Liver (tissue), 9 donors: Measurements from ENCODE around the gene SNRPA1. TPM values are rescaled to one million over a fixed set of nuclear protein-coding genes. Genes with fewer than 3 reads are reported as not detected.

ENCODE experiments used
- DNase-seq: peaks from one replicate; pipeline ENCODE4 v3.0.0-alpha.2; 2017; ENCODE audit warnings: low spot score
- H3K27ac ChIP-seq, 2 donors: one replicate each; pipeline ENCODE4 v1.7.0; 2013; ENCODE audit warnings: inconsistent platforms in 2 of 2, low read length in 2 of 2, control low read depth in 1 of 2, low read depth in 1 of 2, mild to moderate bottlenecking in 1 of 2
- H3K27me3 ChIP-seq, 4 donors: one replicate each; pipeline versions ENCODE4 v1.6.1 to v1.7.0; 2013; ENCODE audit warnings: low read length in 3 of 4, inconsistent platforms in 1 of 4, mild to moderate bottlenecking in 1 of 4, moderate library complexity in 1 of 4; ENCODE audit not compliant: control insufficient read depth in 4 of 4, insufficient read depth in 4 of 4
- H3K36me3 ChIP-seq, 4 donors: one replicate each; pipeline versions ENCODE4 v1.6.1 to v1.7.0; 2013; ENCODE audit warnings: low read length in 3 of 4, mild to moderate bottlenecking in 3 of 4, low read depth in 1 of 4, moderate library complexity in 1 of 4; ENCODE audit not compliant: control insufficient read depth in 4 of 4, insufficient read depth in 3 of 4
- H3K4me1 ChIP-seq, 4 donors: one replicate each; pipeline versions ENCODE4 v1.6.1 to v1.7.0; 2013; ENCODE audit warnings: low read length in 3 of 4, mild to moderate bottlenecking in 3 of 4, moderate library complexity in 1 of 4; ENCODE audit not compliant: control insufficient read depth in 4 of 4, insufficient read depth in 4 of 4
- H3K4me3 ChIP-seq, 3 donors: one replicate each; pipeline versions ENCODE4 v1.6.1 to v1.7.0; 2013; ENCODE audit warnings: low read length in 3 of 3, control low read depth in 1 of 3, low read depth in 1 of 3, mild to moderate bottlenecking in 1 of 3
- H3K9ac ChIP-seq, 2 donors: one replicate each; pipeline ENCODE4 v1.7.0; 2013; ENCODE audit warnings: low read length in 2 of 2, mild to moderate bottlenecking in 2 of 2, moderate library complexity in 2 of 2, control low read depth in 1 of 2, low read depth in 1 of 2
- H3K9me3 ChIP-seq, 4 donors: one replicate each; pipeline versions ENCODE4 v1.6.1 to v1.7.0; 2013; ENCODE audit warnings: low read length in 3 of 4; ENCODE audit not compliant: control insufficient read depth in 4 of 4
- ATF3 ChIP-seq: IDR thresholded peaks from 2 replicates; pipeline ENCODE4 v1.6.1; 2016; ENCODE audit warnings: antibody characterized with exemption
- CTCF ChIP-seq: fragments of 150-350 bp; IDR thresholded peaks from 2 replicates; pipeline ENCODE4 v1.5.1; 2017; ENCODE audit warnings: improper control_type of control experiment, low read depth, low read length; ENCODE audit not compliant: missing input control
- EGR1 ChIP-seq, 2 donors: IDR thresholded peaks; 2 replicates each; pipeline ENCODE4 v1.6.1; 2016 to 2018; ENCODE audit warnings: antibody characterized with exemption in 2 of 2, low read depth in 2 of 2
- FOXA1 ChIP-seq: IDR thresholded peaks from 2 replicates; pipeline ENCODE4 v1.6.1; 2016; ENCODE audit warnings: antibody characterized with exemption
- FOXA2 ChIP-seq: IDR thresholded peaks from 2 replicates; pipeline ENCODE4 v1.6.1; 2016; ENCODE audit warnings: antibody characterized with exemption
- GABPA ChIP-seq, 2 donors: IDR thresholded peaks in 1 of 2; conservative IDR thresholded peaks in 1 of 2; 2 replicates each; pipeline ENCODE4 v1.6.1; 2016; ENCODE audit warnings: antibody characterized with exemption in 2 of 2, mild to moderate bottlenecking in 1 of 2, moderate library complexity in 1 of 2
- HNF4A ChIP-seq, 2 donors: conservative IDR thresholded peaks; 2 replicates each; pipeline ENCODE4 v1.6.1; 2016; ENCODE audit warnings: antibody characterized with exemption in 2 of 2, mild to moderate bottlenecking in 2 of 2
- HNF4G ChIP-seq: IDR thresholded peaks from 2 replicates; pipeline ENCODE4 v1.6.1; 2016; ENCODE audit warnings: antibody characterized with exemption
- JUND ChIP-seq, 2 donors: IDR thresholded peaks; 2 replicates each; pipeline ENCODE4 v1.6.1; 2016; ENCODE audit warnings: antibody characterized with exemption in 2 of 2
- MAX ChIP-seq: IDR thresholded peaks from 2 replicates; pipeline ENCODE4 v1.6.1; 2016; ENCODE audit warnings: antibody characterized with exemption
- NR2F2 ChIP-seq: IDR thresholded peaks from 2 replicates; pipeline ENCODE4 v1.6.1; 2016; ENCODE audit warnings: antibody characterized with exemption
- RAD21 ChIP-seq, 2 donors: IDR thresholded peaks; 2 replicates each; pipeline ENCODE4 v1.6.1; 2016; ENCODE audit warnings: antibody characterized with exemption in 2 of 2, mild to moderate bottlenecking in 2 of 2
- REST ChIP-seq: IDR thresholded peaks from 2 replicates; pipeline ENCODE4 v1.6.1; 2016; ENCODE audit warnings: antibody characterized with exemption, mild to moderate bottlenecking
- RXRA ChIP-seq, 2 donors: IDR thresholded peaks; 2 replicates each; pipeline ENCODE4 v1.6.1; 2017 to 2018; ENCODE audit warnings: antibody characterized with exemption in 2 of 2, mild to moderate bottlenecking in 1 of 2
- SP1 ChIP-seq: IDR thresholded peaks from 2 replicates; pipeline ENCODE4 v1.6.1; 2018; ENCODE audit warnings: antibody characterized with exemption, mild to moderate bottlenecking
- TAF1 ChIP-seq: conservative IDR thresholded peaks from 2 replicates; pipeline ENCODE4 v1.6.1; 2016; ENCODE audit warnings: antibody characterized with exemption, mild to moderate bottlenecking
- YY1 ChIP-seq: IDR thresholded peaks from 2 replicates; pipeline ENCODE4 v1.6.1; 2016; ENCODE audit warnings: antibody characterized with exemption, mild to moderate bottlenecking
- ZBTB33 ChIP-seq: IDR thresholded peaks from 2 replicates; pipeline ENCODE4 v1.6.1; 2016; ENCODE audit warnings: antibody characterized with exemption
- WGBS: extraction: QIAGEN DNeasy Blood & Tissue Kit; methylation state at CpG from one replicate; pipeline ENCODE4 v1.1.7; 2013; 5-methylcytosine and 5-hydroxymethylcytosine counted together
- polyA plus RNA-seq, 2 donors: library from polyadenylated mRNA; stranded (reverse) in 1 of 2; unstranded in 1 of 2; fragments of 200-250 nt in 1 of 2; fragments of >200 nt in 1 of 2; fragmentation: Nextera tagmentation in 1 of 2; extraction: Ambion mirVana in 1 of 2; gene quantifications; one replicate each; pipeline versions ENCODE4 v1.2.1 to v1.2.3, GENCODE V29; 2013 to 2015
- total RNA-seq, 2 donors: library from RNA; depleted of rRNA; stranded (reverse); fragments of >200 nt; gene quantifications; one replicate each; pipeline ENCODE4 v1.2.3, GENCODE V29; 2014
- donor health status: healthy.
- donor health status: healthy.
- donor health status: healthy.
- donor health status: healthy.
- donor health status: healthy.

The SNRPA1 gene
- total RNA-seq (10 to 100 TPM; 12.7 to 15.0 TPM), polyA plus RNA-seq (10 to 100 TPM; 21.0 to 31.7 TPM)

- TF ChIP-seq TAF1 (no peak), FOXA2 (no peak), HNF4A (conservative IDR thresholded peaks at IDR 0.05) (peak in 1 of 2 donors; percentile 17), RXRA (IDR thresholded peaks at IDR 0.05) (no peak), YY1 (peak; percentile 38), SP1 (peak; percentile 2), MAX (peak; percentile 51), ZBTB33 (no peak), HNF4G (no peak), FOXA1 (no peak), REST (peak; percentile 33), RAD21 (IDR thresholded peaks at IDR 0.05) (no peak), JUND (IDR thresholded peaks at IDR 0.05) (no peak), NR2F2 (no peak), EGR1 (IDR thresholded peaks at IDR 0.05; ENCODE audit: low read depth in 2 of 2) (peak; percentile 73 to 92), CTCF (no peak), ATF3 (no peak), GABPA (IDR thresholded peaks at IDR 0.05 in 1 of 2, conservative IDR thresholded peaks at IDR 0.05 in 1 of 2) (peak; percentile 36 to 85)
- peak within 1 kb of the TSS; percentile 88 to 95 for H3K9ac ChIP-seq
- no peaks in the 10 kb centered on the region for H3K9me3 ChIP-seq
- H3K4me1 ChIP-seq: peaks cover 0 to 33% (median 13%) of the 10 kb centered on the region in 4 donors
- DNase-seq: peak; percentile 98
- peak within 1 kb of the TSS; percentile 59 to 90 (median 86) for H3K4me3 ChIP-seq
- peak within 1 kb of the TSS; percentile 96 to 97 for H3K27ac ChIP-seq
- no peaks in the 10 kb centered on the region for H3K27me3 ChIP-seq
- under 1% methylated on average over 87 of the region's 87 CpGs for WGBS
- H3K36me3 ChIP-seq: no peaks in the 10 kb centered on the region
These were observed at the start of gene SNRPA1 for GRCh38 chr15:101294731-101295606. TSS of gene SNRPA1 (minus strand) at chr15:101295248. CDS start at chr15:101295178, 70 bp downstream.
